ENCODE measurements around the gene RALB.

Gene RALB

GRCh38 chr2:120252225-120253020, at the start of gene RALB:
Gene RALB, plus strand, starts transcription at chr2:120252852. Its CDS starts 25,813 bp downstream, at chr2:120278665.
- peak; percentile 96 to 98 for DNase-seq (ENCODE audit: low read depth in 2 of 2)

GRCh38 chr2:120203251-120204021, 49.2 kb upstream of the RALB start:
- no peak for DNase-seq (ENCODE audit: low read depth in 2 of 2)

- no peak for DNase-seq (ENCODE audit: low read depth in 2 of 2)
Observed at GRCh38 chr2:120204022-120204405, 48.6 kb upstream of the RALB start.

- no peak for DNase-seq (ENCODE audit: low read depth in 2 of 2)
Observed at GRCh38 chr2:120204417-120204816, 48.2 kb upstream of the RALB start.

GRCh38 chr2:120204945-120205670, 47.5 kb upstream of the RALB start:
- no peak for DNase-seq (ENCODE audit: low read depth in 2 of 2)

- peak in 1 of 2 experiments; percentile 44 for DNase-seq (ENCODE audit: low read depth in 2 of 2)
Observed at GRCh38 chr2:120206022-120206581, 46.5 kb upstream of the RALB start.

GRCh38 chr2:120208381-120209353, 44.0 kb upstream of the RALB start:
- DNase-seq (ENCODE audit: low read depth in 2 of 2) = no peak

GRCh38 chr2:120209427-120210269, 43.0 kb upstream of the RALB start:
- no peak for DNase-seq (ENCODE audit: low read depth in 2 of 2)

- no peak for DNase-seq (ENCODE audit: low read depth in 2 of 2)
Observed at GRCh38 chr2:120210270-120210693, 42.4 kb upstream of the RALB start.

GRCh38 chr2:120218181-120218580, 34.5 kb upstream of the RALB start:
- no peak for DNase-seq (ENCODE audit: low read depth in 2 of 2)

- no peak for DNase-seq (ENCODE audit: low read depth in 2 of 2)
Observed at GRCh38 chr2:120219291-120219690, 33.4 kb upstream of the RALB start.

GRCh38 chr2:120219766-120220165, 32.9 kb upstream of the RALB start:
- no peak for DNase-seq (ENCODE audit: low read depth in 2 of 2)

GRCh38 chr2:120220756-120221155, 31.9 kb upstream of the RALB start:
- no peak for DNase-seq (ENCODE audit: low read depth in 2 of 2)

- no peak for DNase-seq (ENCODE audit: low read depth in 2 of 2)
Observed at GRCh38 chr2:120221616-120222015, 31.0 kb upstream of the RALB start.

- no peak for DNase-seq (ENCODE audit: low read depth in 2 of 2)
Observed at GRCh38 chr2:120222186-120223033, 30.2 kb upstream of the RALB start.

GRCh38 chr2:120223034-120223912, 29.4 kb upstream of the RALB start, which contains the start of gene TMEM185B:
Gene TMEM185B, minus strand, starts transcription at chr2:120223400. Its CDS starts 424 bp downstream, at chr2:120222976.
- peak; percentile 80 to 87 for DNase-seq (ENCODE audit: low read depth in 2 of 2)

GRCh38 chr2:120224256-120224655, 28.4 kb upstream of the RALB start:
- no peak for DNase-seq (ENCODE audit: low read depth in 2 of 2)
